ENCODE measurements around the gene LRCH4. TPM values are rescaled to one million over a fixed set of nuclear protein-coding genes. Genes with fewer than 3 reads are reported as not detected.

The LRCH4 gene
- total and polyA plus RNA-seq, 2 donors (not counting 1 experiment from before 2014, with no cell fraction given) = 288 to 289 TPM

DNA sequence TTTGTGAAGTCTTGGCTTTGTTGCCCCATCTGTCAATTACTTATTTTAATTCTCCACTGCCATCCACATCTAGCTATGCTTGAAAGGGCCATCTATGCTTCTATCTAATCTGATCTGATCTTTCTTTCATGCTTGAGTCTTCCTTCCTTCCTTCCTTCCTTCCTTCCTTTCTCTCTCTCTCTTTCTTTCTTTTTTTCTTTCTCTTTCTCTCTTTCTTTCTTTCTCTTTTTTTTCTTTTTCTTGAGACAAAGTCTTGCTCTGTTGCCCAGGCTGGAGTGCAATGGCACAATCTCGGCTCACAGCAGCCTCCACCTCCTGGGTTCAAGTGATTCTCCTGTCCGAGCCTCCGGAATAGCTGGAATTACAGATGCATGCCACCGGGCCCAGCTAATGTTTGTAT is 44.1 kb upstream of the LRCH4 start:
- intact Hi-C loops (cut with micrococcal nuclease) = loop anchor here (5.0 kb wide), 2 partner anchors 62 to 222 kb away; partner anchors contain the start of genes GIGYF1 and SLC12A9

DNA sequence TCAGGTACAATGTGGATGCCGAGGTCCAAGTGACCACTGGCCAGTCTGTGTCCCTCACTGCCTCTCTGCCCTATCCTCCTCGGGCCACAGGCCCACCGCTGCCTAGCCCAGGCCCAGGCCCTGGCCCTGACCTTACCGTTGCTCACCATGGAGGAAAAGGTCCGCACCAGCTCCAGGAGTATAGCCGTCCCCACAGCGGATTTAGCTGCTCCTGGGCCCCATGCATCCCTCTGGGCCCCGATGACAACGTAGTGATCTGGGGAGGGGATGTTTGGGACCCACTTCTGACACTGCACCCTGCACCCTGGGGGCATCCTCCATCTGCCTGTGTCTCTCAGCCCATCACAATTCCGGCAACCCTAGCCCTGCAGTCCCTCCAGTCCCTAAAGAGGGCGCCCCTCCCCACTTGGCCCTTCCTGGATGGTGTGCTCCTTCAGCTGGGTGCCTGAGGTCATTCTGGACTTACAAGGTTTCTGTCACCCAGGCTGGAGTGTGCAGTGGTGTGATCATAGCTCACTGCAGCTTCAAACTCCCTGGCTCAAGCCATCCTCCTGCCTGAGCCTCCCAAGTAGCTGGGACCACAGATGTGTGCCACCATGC is 43.3 kb upstream of the LRCH4 start:
- no peak overlapping the region for H3K9ac ChIP-seq (ENCODE audit: low read length)
- WGBS (ENCODE audit: insufficient coverage) = 92% methylated on average over 10 of the region's 11 CpGs
- Mint-ChIP-seq H3K27me3 (no peaks in the 10 kb centered on the region), H3K27ac (no peak overlapping the region), H3K4me1 (peaks cover 21% of the 10 kb centered on the region), H3K4me3 (no peak overlapping the region), H3K9me3 (ENCODE audit: insufficient read depth) (no peaks in the 10 kb centered on the region)
- H4K20me1 ChIP-seq (ENCODE audit: control insufficient read depth, insufficient read depth, low read length, poor library complexity, severe bottlenecking) = no peaks in the 10 kb centered on the region
- H3K79me2 ChIP-seq (ENCODE audit: control insufficient read depth, insufficient read depth, low read length) = no peaks in the 10 kb centered on the region
- H3K27ac ChIP-seq (ENCODE audit: low read length in 2 of 2) = no peak overlapping the region
- H3K4me3 ChIP-seq (ENCODE audit: control extremely low read depth in 1 of 5, extremely low read depth in 1 of 5, insufficient read depth in 1 of 5, low read depth in 2 of 5, low read length in 4 of 5) = no peak overlapping the region
- H3K36me3 ChIP-seq (replicated peaks in 1 of 2; ENCODE audit: control extremely low read depth in 1 of 2, control insufficient read depth in 1 of 2, extremely low read depth in 1 of 2, insufficient read depth in 2 of 2, low read length in 1 of 2) = no peaks in the 10 kb centered on the region
- intact Hi-C loops (cut with micrococcal nuclease) = no loop called here
- peaks cover 0 to 5% (median 0%) of the 10 kb centered on the region in 3 donors for H3K9me3 ChIP-seq (ENCODE audit: control extremely low read depth in 1 of 3, control insufficient read depth in 2 of 3, insufficient read depth in 1 of 3, low read length in 2 of 3)
- peaks cover 0 to 3% (median 0%) of the 10 kb centered on the region in 4 experiments for H3K27me3 ChIP-seq (replicated peaks in 1 of 4; ENCODE audit: control extremely low read depth in 1 of 4, control insufficient read depth in 3 of 4, insufficient read depth in 4 of 4, low read length in 3 of 4)
- POLR2A ChIA-PET = interaction anchor here (0.6 to 1.2 kb wide), 2 partner anchors 43 to 147 kb away, joined by 3 to 4 read pairs; partner anchors contain the start of gene FBXO24
- H2AFZ ChIP-seq (ENCODE audit: insufficient read depth, low read depth, low read length, poor library complexity, severe bottlenecking) = no peak overlapping the region
- TF ChIP-seq, protein P1, sequence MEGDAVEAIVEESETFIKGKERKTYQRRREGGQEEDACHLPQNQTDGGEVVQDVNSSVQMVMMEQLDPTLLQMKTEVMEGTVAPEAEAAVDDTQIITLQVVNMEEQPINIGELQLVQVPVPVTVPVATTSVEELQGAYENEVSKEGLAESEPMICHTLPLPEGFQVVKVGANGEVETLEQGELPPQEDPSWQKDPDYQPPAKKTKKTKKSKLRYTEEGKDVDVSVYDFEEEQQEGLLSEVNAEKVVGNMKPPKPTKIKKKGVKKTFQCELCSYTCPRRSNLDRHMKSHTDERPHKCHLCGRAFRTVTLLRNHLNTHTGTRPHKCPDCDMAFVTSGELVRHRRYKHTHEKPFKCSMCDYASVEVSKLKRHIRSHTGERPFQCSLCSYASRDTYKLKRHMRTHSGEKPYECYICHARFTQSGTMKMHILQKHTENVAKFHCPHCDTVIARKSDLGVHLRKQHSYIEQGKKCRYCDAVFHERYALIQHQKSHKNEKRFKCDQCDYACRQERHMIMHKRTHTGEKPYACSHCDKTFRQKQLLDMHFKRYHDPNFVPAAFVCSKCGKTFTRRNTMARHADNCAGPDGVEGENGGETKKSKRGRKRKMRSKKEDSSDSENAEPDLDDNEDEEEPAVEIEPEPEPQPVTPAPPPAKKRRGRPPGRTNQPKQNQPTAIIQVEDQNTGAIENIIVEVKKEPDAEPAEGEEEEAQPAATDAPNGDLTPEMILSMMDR (IDR thresholded peaks at IDR 0.05) = peak; percentile 24
- TF ChIP-seq EZH2 (IDR thresholded peaks at IDR 0.05; ENCODE audit: borderline replicate concordance, insufficient read depth, low read depth, low read length, poor library complexity, severe bottlenecking) = no peak
- DNase-seq = no peak
- H3K4me2 ChIP-seq (replicated peaks; ENCODE audit: low read depth, low read length, poor library complexity, severe bottlenecking) = no peak overlapping the region
- CTCF ChIA-PET = interaction anchor here (0.9 to 1.9 kb wide), 5 partner anchors 10 to 65 kb away, joined by 3 to 5 read pairs (median 5); partner anchors contain the start of gene MOSPD3
- no peak for ATAC-seq (ENCODE audit: low read depth)
- H3K4me1 ChIP-seq (ENCODE audit: control insufficient read depth in 2 of 2, insufficient read depth in 2 of 2, low read length in 2 of 2) = peaks cover 18 to 28% of the 10 kb centered on the region in 2 donors

More for the DNA sequence above, 44.1 kb upstream of the LRCH4 start:
- no peak for DNase-seq
- Mint-ChIP-seq H3K4me3 (no peak overlapping the region), H3K27ac (no peak overlapping the region), H3K4me1 (peaks cover 21% of the 10 kb centered on the region), H3K27me3 (no peaks in the 10 kb centered on the region), H3K9me3 (ENCODE audit: insufficient read depth) (no peaks in the 10 kb centered on the region)
- Histone ChIP-seq H3K36me3 (replicated peaks in 1 of 2; ENCODE audit: control extremely low read depth in 1 of 2, control insufficient read depth in 1 of 2, extremely low read depth in 1 of 2, insufficient read depth in 2 of 2, low read length in 1 of 2) (no peaks in the 10 kb centered on the region), H3K4me3 (ENCODE audit: control extremely low read depth in 1 of 5, extremely low read depth in 1 of 5, insufficient read depth in 1 of 5, low read depth in 2 of 5, low read length in 4 of 5) (no peak overlapping the region), H2AFZ (ENCODE audit: insufficient read depth, low read depth, low read length, poor library complexity, severe bottlenecking) (no peak overlapping the region), H3K4me1 (ENCODE audit: control insufficient read depth in 2 of 2, insufficient read depth in 2 of 2, low read length in 2 of 2) (peaks cover 18 to 28% of the 10 kb centered on the region in 2 donors), H3K27ac (ENCODE audit: low read length in 2 of 2) (no peak overlapping the region), H4K20me1 (ENCODE audit: control insufficient read depth, insufficient read depth, low read length, poor library complexity, severe bottlenecking) (no peaks in the 10 kb centered on the region), H3K9me3 (ENCODE audit: control extremely low read depth in 1 of 3, control insufficient read depth in 2 of 3, insufficient read depth in 1 of 3, low read length in 2 of 3) (peaks cover 0 to 5% (median 0%) of the 10 kb centered on the region in 3 donors), H3K79me2 (ENCODE audit: control insufficient read depth, insufficient read depth, low read length) (no peaks in the 10 kb centered on the region), H3K4me2 (replicated peaks; ENCODE audit: low read depth, low read length, poor library complexity, severe bottlenecking) (no peak overlapping the region), H3K27me3 (replicated peaks in 1 of 4; ENCODE audit: control extremely low read depth in 1 of 4, control insufficient read depth in 3 of 4, insufficient read depth in 4 of 4, low read length in 3 of 4) (peaks cover 0 to 3% (median 0%) of the 10 kb centered on the region in 4 experiments), H3K9ac (ENCODE audit: low read length) (no peak overlapping the region)
- WGBS (ENCODE audit: insufficient coverage) = 100% methylated on average over 4 of the region's 4 CpGs
- TF ChIP-seq EZH2 (IDR thresholded peaks at IDR 0.05; ENCODE audit: borderline replicate concordance, insufficient read depth, low read depth, low read length, poor library complexity, severe bottlenecking) = no peak
- TF ChIP-seq, protein P1 (IDR thresholded peaks at IDR 0.05) = no peak
- ChIA-PET CTCF (interaction anchor here (0.9 to 1.9 kb wide), 5 partner anchors 9 to 66 kb away, joined by 3 to 5 read pairs (median 5); partner anchors contain the start of gene MOSPD3), POLR2A (interaction anchor here (0.6 to 1.2 kb wide), 2 partner anchors 44 to 148 kb away, joined by 3 to 4 read pairs; partner anchors contain the start of gene FBXO24)
- no peak for ATAC-seq (ENCODE audit: low read depth)
